ENCODE measurements around the gene DHRSX.

GRCh38 chrX:2500091-2500802 is 529 bp downstream of the DHRSX start:
- TF ChIP-seq CTCF (IDR thresholded peaks at IDR 0.05) (peak; percentile 21; the same call in 1 of the 3 replicates), E2F6 (IDR thresholded peaks at IDR 0.05; ENCODE audit: borderline replicate concordance, low read depth) (no peak), POLR2A (IDR thresholded peaks at IDR 0.05; ENCODE audit: low read length) (no peak), TFCP2L1 (CRISPR knock-in tag; IDR thresholded peaks at IDR 0.05) (no peak), SREBF2 (IDR thresholded peaks at IDR 0.05) (no peak), EP300 (IDR thresholded peaks at IDR 0.05) (no peak), RCOR1 (IDR thresholded peaks at IDR 0.05; ENCODE audit: low read depth, low read length) (no peak), CBX8 (IDR thresholded peaks at IDR 0.05) (no peak), BHLHE40 (IDR thresholded peaks at IDR 0.05; ENCODE audit: low read depth, low read length) (no peak), NPAS2 (CRISPR knock-in tag; IDR thresholded peaks at IDR 0.05; ENCODE audit: borderline replicate concordance) (no peak), ZNF302 (CRISPR knock-in tag; IDR thresholded peaks at IDR 0.05) (no peak)

Measured in A549 (cell line).